ENCODE results near the gene C1orf159. TPM values are rescaled to one million over a fixed set of nuclear protein-coding genes. Genes with fewer than 3 reads are reported as not detected.

The C1orf159 gene
- total and polyA plus RNA-seq, 2 experiments from 2014 or later, result 7.1 to 25.1 TPM

GRCh38 chr1:1086911-1087341 is 29.0 kb downstream of the C1orf159 start:
- TF ChIP-seq EZH2phosphoT487 (IDR thresholded peaks at IDR 0.05; ENCODE audit: low read depth, severe bottlenecking, unreplicated experiment), result no peak
- TF ChIP-seq CTCF (IDR thresholded peaks at IDR 0.05; ENCODE audit: poor library complexity), result no peak
- TF ChIP-seq EZH2 (IDR thresholded peaks at IDR 0.05; ENCODE audit: borderline replicate concordance), result no peak
- 98% methylated on average over 16 of the region's 17 CpGs for WGBS (ENCODE audit: low lambda C conversion rate, missing lambda C conversion rate)
- DNase-seq (ENCODE audit: low spot score), result no peak
- no peak overlapping the region for H3K4me3 ChIP-seq
- no peak overlapping the region for H3K27ac ChIP-seq
- no peaks in the 10 kb centered on the region for H3K9me3 ChIP-seq (ENCODE audit: low read depth)
- H3K9me2 ChIP-seq (replicated peaks; ENCODE audit: insufficient read depth), result no peaks in the 10 kb centered on the region
- no peaks in the 10 kb centered on the region for H3K4me1 ChIP-seq (ENCODE audit: insufficient read depth)
- no peak overlapping the region for H2AFZ ChIP-seq
- H4K20me1 ChIP-seq (ENCODE audit: insufficient read depth, poor library complexity, severe bottlenecking), result no peaks in the 10 kb centered on the region
- H3K36me3 ChIP-seq (replicated peaks; ENCODE audit: insufficient read depth, low read depth), result no peaks in the 10 kb centered on the region
- H3K4me2 ChIP-seq, result no peak overlapping the region
- no peaks in the 10 kb centered on the region for H3K79me2 ChIP-seq
- H3K27me3 ChIP-seq, result no peaks in the 10 kb centered on the region

- no peak for DNase-seq (ENCODE audit: low spot score)
Observed at GRCh38 chr1:1085911-1086841, 29.7 kb downstream of the C1orf159 start.

GRCh38 chr1:1085171-1085841 is 30.6 kb downstream of the C1orf159 start:
- 95% methylated on average over 29 of the region's 30 CpGs for WGBS (ENCODE audit: low lambda C conversion rate, missing lambda C conversion rate)
- no peaks in the 10 kb centered on the region for H3K27me3 ChIP-seq
- no peak overlapping the region for H3K4me2 ChIP-seq
- no peaks in the 10 kb centered on the region for H3K9me2 ChIP-seq (replicated peaks; ENCODE audit: insufficient read depth)
- H3K4me3 ChIP-seq, result no peak overlapping the region
- DNase-seq (ENCODE audit: low spot score), result peak; percentile 4
- no peak overlapping the region for H3K27ac ChIP-seq
- TF ChIP-seq CTCF (IDR thresholded peaks at IDR 0.05; ENCODE audit: poor library complexity) (no peak), EZH2phosphoT487 (IDR thresholded peaks at IDR 0.05; ENCODE audit: low read depth, severe bottlenecking, unreplicated experiment) (no peak), EZH2 (IDR thresholded peaks at IDR 0.05; ENCODE audit: borderline replicate concordance) (no peak)
- H2AFZ ChIP-seq, result no peak overlapping the region
- H4K20me1 ChIP-seq (ENCODE audit: insufficient read depth, poor library complexity, severe bottlenecking), result no peaks in the 10 kb centered on the region
- no peaks in the 10 kb centered on the region for H3K36me3 ChIP-seq (replicated peaks; ENCODE audit: insufficient read depth, low read depth)
- H3K4me1 ChIP-seq (ENCODE audit: insufficient read depth), result peaks cover 1% of the 10 kb centered on the region
- H3K79me2 ChIP-seq, result no peaks in the 10 kb centered on the region
- no peaks in the 10 kb centered on the region for H3K9me3 ChIP-seq (ENCODE audit: low read depth)

More at GRCh38 chr1:1085911-1086841, 29.7 kb downstream of the C1orf159 start:
- Histone ChIP-seq H3K4me3 (no peak overlapping the region), H4K20me1 (ENCODE audit: insufficient read depth, poor library complexity, severe bottlenecking) (no peaks in the 10 kb centered on the region), H3K79me2 (no peaks in the 10 kb centered on the region), H3K27ac (no peak overlapping the region), H2AFZ (no peak overlapping the region), H3K27me3 (no peaks in the 10 kb centered on the region), H3K9me2 (replicated peaks; ENCODE audit: insufficient read depth) (no peaks in the 10 kb centered on the region), H3K4me2 (no peak overlapping the region), H3K4me1 (ENCODE audit: insufficient read depth) (no peaks in the 10 kb centered on the region), H3K36me3 (replicated peaks; ENCODE audit: insufficient read depth, low read depth) (no peaks in the 10 kb centered on the region), H3K9me3 (ENCODE audit: low read depth) (no peaks in the 10 kb centered on the region)
- 92% methylated on average over 38 of the region's 38 CpGs for WGBS (ENCODE audit: low lambda C conversion rate, missing lambda C conversion rate)
- TF ChIP-seq EZH2phosphoT487 (IDR thresholded peaks at IDR 0.05; ENCODE audit: low read depth, severe bottlenecking, unreplicated experiment) (no peak), EZH2 (IDR thresholded peaks at IDR 0.05; ENCODE audit: borderline replicate concordance) (no peak), CTCF (IDR thresholded peaks at IDR 0.05; ENCODE audit: poor library complexity) (no peak)
